H1 (cell line): ENCODE data around the gene PHLDA3. TPM values are rescaled to one million over a fixed set of nuclear protein-coding genes. Genes with fewer than 3 reads are reported as not detected.

Source experiments
- CHD2 ChIP-seq: IDR thresholded peaks from 2 replicates; pipeline ENCODE4 v1.6.1; 2012; ENCODE audit warnings: low read length, improper control_type of control experiment
- CREB1 ChIP-seq: IDR thresholded peaks from 2 replicates; pipeline ENCODE4 v1.6.1; 2012; ENCODE audit warnings: inconsistent platforms
- CTCF ChIP-seq, 3 experiments: IDR thresholded peaks; 1 replicate in 2 of 3; 2 replicates in 1 of 3; pipeline versions ENCODE4 v1.5.1 to v1.6.1; 2011; ENCODE audit warnings: low read length in 3 of 3, mild to moderate bottlenecking in 3 of 3, inconsistent platforms in 2 of 3, low read depth in 1 of 3, moderate library complexity in 1 of 3; ENCODE audit not compliant: insufficient read depth in 1 of 3; ENCODE audit errors: control extremely low read depth in 1 of 3
- GABPA ChIP-seq: IDR thresholded peaks from 2 replicates; pipeline ENCODE4 v1.6.1; 2011; ENCODE audit warnings: mild to moderate bottlenecking, low read length, moderate library complexity, borderline replicate concordance; ENCODE audit not compliant: insufficient read depth
- KDM1A ChIP-seq: fragments of 200-600, 300-600 bp; sonication (generic); IDR thresholded peaks from 2 replicates; pipeline ENCODE4 v1.7.1; 2016; ENCODE audit warnings: mild to moderate bottlenecking, low read length, borderline replicate concordance
- RFX5 ChIP-seq: IDR thresholded peaks from 2 replicates; pipeline ENCODE4 v1.6.1; 2011; ENCODE audit warnings: low read depth, low read length, improper control_type of control experiment, borderline replicate concordance
- RNF2 ChIP-seq: fragments of 200-900, 300-1000 bp; sonication (generic); IDR thresholded peaks from 2 replicates; pipeline ENCODE4 v1.7.1; 2016; ENCODE audit warnings: borderline replicate concordance, low read depth, mild to moderate bottlenecking, antibody characterized with exemption, low read length; ENCODE audit not compliant: poor library complexity, severe bottlenecking; ENCODE audit errors: missing control alignments
- SP4 ChIP-seq: IDR thresholded peaks from 2 replicates; pipeline ENCODE4 v1.6.1; 2012; ENCODE audit warnings: low read length, inconsistent platforms
- SUZ12 ChIP-seq: fragments of 200-600 bp; sonication (generic); IDR thresholded peaks from 2 replicates; pipeline ENCODE4 v1.6.1; 2012; ENCODE audit warnings: mild to moderate bottlenecking, inconsistent platforms, low read length, moderate library complexity, mixed read lengths
- TEAD4 ChIP-seq: IDR thresholded peaks from 2 replicates; pipeline ENCODE4 v1.6.1; 2012; ENCODE audit warnings: low read depth, low read length, inconsistent platforms, mixed read lengths
- YY1 ChIP-seq: IDR thresholded peaks from 2 replicates; pipeline ENCODE4 v1.6.1; 2011; ENCODE audit warnings: low read depth, mild to moderate bottlenecking, low read length
- polyA plus RNA-seq, 7 experiments: library from polyadenylated mRNA; depleted of rRNA in 3 of 7; stranded (reverse) in 5 of 7; unstranded in 2 of 7; fragments of >200 nt in 5 of 7; fragments of 200-250 nt in 2 of 7; gene quantifications; 1 replicate in 5 of 7; 2 replicates in 1 of 7; 4 replicates in 1 of 7; pipeline versions ENCODE4 v1.2.1 to v1.2.3, GENCODE V29; 2011 to 2013; ENCODE audit warnings: missing spikeins in 2 of 7, mixed read lengths in 2 of 7
- total RNA-seq: library from RNA; stranded (reverse); fragmentation: NEBNext Ultra II Directional; extraction: Animal tissue kit (Norgen Biotek cat#: 25700); gene quantifications from 2 replicates; pipeline ENCODE4 v1.2.1, GENCODE V29; 2021

PHLDA3 gene
- total and polyA plus RNA-seq, 2 of the 8 experiments (the other 6 are each of a cell fraction or from before 2014, with no cell fraction given), result 25.5 to 27.5 TPM

- TF ChIP-seq CTCF (IDR thresholded peaks at IDR 0.05; ENCODE audit: control extremely low read depth in 1 of 3, insufficient read depth in 1 of 3, low read depth in 1 of 3, low read length in 3 of 3) (peak in 1 of 3 experiments; percentile 5; a peak in 1 of 4 replicates), RFX5 (no peak), RNF2 (no peak), CREB1 (0 out of 2 replicates have a peak, but pooled peaks have one; percentile 35), KDM1A (no peak), YY1 (peak; percentile 55; the same call in 1 of the 2 replicates), CHD2 (no peak), SP4 (no peak), GABPA (no peak), TEAD4 (no peak), SUZ12 (no peak)
Measured at GRCh38 chr1:201480231-201481003, 11.4 kb upstream of the PHLDA3 start (continued).
